GM12872 (cell line): ENCODE results near the gene CEP295NL.

ENCODE experiments used
- CTCF ChIP-seq: IDR thresholded peaks from 3 replicates; pipeline ENCODE4 v1.5.1; 2011; ENCODE audit warnings: low read depth, mild to moderate bottlenecking, low read length, moderate library complexity; ENCODE audit not compliant: insufficient read depth

The CEP295NL gene

GRCh38 chr17:78892062-78892456 is 10.9 kb downstream of the CEP295NL start:
- TF ChIP-seq CTCF = no peak

- no peak for TF ChIP-seq CTCF
Measured at GRCh38 chr17:78891406-78892061, 11.5 kb downstream of the CEP295NL start.

- TF ChIP-seq CTCF = no peak
Measured at GRCh38 chr17:78890498-78890897, 12.5 kb downstream of the CEP295NL start.

GRCh38 chr17:78889531-78889930 is 13.5 kb downstream of the CEP295NL start:
- TF ChIP-seq CTCF = no peak

- no peak for TF ChIP-seq CTCF
Measured at GRCh38 chr17:78888941-78889518, 14.0 kb downstream of the CEP295NL start.

- no peak for TF ChIP-seq CTCF
Measured at GRCh38 chr17:78886954-78887353, 16.0 kb downstream of the CEP295NL start.

- no peak for TF ChIP-seq CTCF
Measured at GRCh38 chr17:78885956-78886355, 17.0 kb downstream of the CEP295NL start.
